Stomach (tissue), 9 donors: ENCODE measurements around the gene TRIM25. TPM values are rescaled to one million over a fixed set of nuclear protein-coding genes. Genes with fewer than 3 reads are reported as not detected.
A peak's percentile ranks its signal among the peaks of the same experiment; 100 is the strongest.

Experiments
- DNase-seq, 2 donors: peaks; one replicate each; pipeline versions ENCODE4 v3.0.0 to v3.0.0-alpha.2; 2013 to 2019
- H3K27ac ChIP-seq, 5 donors: fragments of 200-600 bp in 4 of 5; sonication (generic) in 4 of 5; one replicate each; pipeline ENCODE4 v1.5.1; 2013 to 2019; ENCODE audit warnings: mild to moderate bottlenecking in 1 of 5, moderate library complexity in 1 of 5
- H3K27me3 ChIP-seq, 3 donors: fragments of 200-600 bp; sonication (generic); one replicate each; pipeline ENCODE4 v1.5.1; 2017 to 2019; ENCODE audit warnings: mixed run types in 1 of 3
- H3K36me3 ChIP-seq, 4 donors: fragments of 200-600 bp; sonication (generic); 1 replicate in 3 of 4; 2 replicates in 1 of 4; pipeline ENCODE4 v1.5.1; 2016 to 2019
- H3K4me1 ChIP-seq, 4 donors: fragments of 200-600 bp; sonication (generic); one replicate each; pipeline ENCODE4 v1.5.1; 2016 to 2019
- H3K4me3 ChIP-seq, 4 donors: fragments of 200-600 bp; sonication (generic) in 3 of 4; one replicate each; pipeline ENCODE4 v1.5.1; 2016 to 2019; ENCODE audit warnings: mild to moderate bottlenecking in 1 of 4
- H3K9me3 ChIP-seq, 4 donors: fragments of 200-600 bp; sonication (generic); one replicate each; pipeline ENCODE4 v1.5.1; 2016 to 2019
- EP300 ChIP-seq: sonication (generic); formaldehyde crosslinking; IDR thresholded peaks from one replicate; pipeline ENCODE4 v1.6.1; 2017; ENCODE audit warnings: antibody characterized with exemption
- POLR2A ChIP-seq, 4 donors: fragments of 450-650 bp; IDR thresholded peaks; one replicate each; pipeline ENCODE4 v1.6.1; 2016; ENCODE audit warnings: antibody characterized with exemption in 4 of 4, control low read depth in 2 of 4, mild to moderate bottlenecking in 1 of 4, moderate library complexity in 1 of 4
- POLR2AphosphoS5 ChIP-seq, 3 donors: sonication (generic); formaldehyde crosslinking; IDR thresholded peaks; one replicate each; pipeline ENCODE4 v1.6.1; 2016; ENCODE audit warnings: antibody characterized with exemption in 3 of 3
- WGBS, 5 donors: extraction: QIAGEN DNeasy Blood & Tissue Kit in 3 of 5; methylation state at CpG; one replicate each; pipeline versions ENCODE4 v1.1.5 to v1.1.7; 2013 to 2018; 5-methylcytosine and 5-hydroxymethylcytosine counted together
- intact Hi-C: fragments of 100-400 bp; cut with DNase I; formaldehyde crosslinking; loops from one replicate; pipeline ENCODE4 v1.15.1; 2023; ENCODE audit warnings: low total_unique reads
- polyA plus RNA-seq, 3 donors: library from polyadenylated mRNA; stranded (reverse); fragments of 200-250 nt; gene quantifications; one replicate each; pipeline ENCODE4 v1.2.3, GENCODE V29; 2013
- total RNA-seq, 5 donors: library from RNA; depleted of rRNA; stranded (reverse); fragments of >200 nt; gene quantifications; one replicate each; pipeline versions ENCODE4 v1.1.0 to v1.2.3, GENCODE V29; 2014 to 2016
- TF ChIP-seq, protein P1 (sequence below), 7 experiments: fragments of 450-650 bp in 4 of 7; fragments of 200-600 bp in 3 of 7; sonication (generic) in 3 of 7; IDR thresholded peaks; one replicate each; pipeline ENCODE4 v1.5.1; 2016 to 2019; ENCODE audit warnings: antibody characterized with exemption in 7 of 7, control low read depth in 2 of 7, mild to moderate bottlenecking in 1 of 7
- donor health status: healthy with polysubstance abuse.
- donor health status: Bipolar disorder and iron deficiency.
- donor health status: healthy.

TRIM25 gene
- total and polyA plus RNA-seq, 8 donors, result 7.2 to 657 (median 26.6) TPM

DNA sequence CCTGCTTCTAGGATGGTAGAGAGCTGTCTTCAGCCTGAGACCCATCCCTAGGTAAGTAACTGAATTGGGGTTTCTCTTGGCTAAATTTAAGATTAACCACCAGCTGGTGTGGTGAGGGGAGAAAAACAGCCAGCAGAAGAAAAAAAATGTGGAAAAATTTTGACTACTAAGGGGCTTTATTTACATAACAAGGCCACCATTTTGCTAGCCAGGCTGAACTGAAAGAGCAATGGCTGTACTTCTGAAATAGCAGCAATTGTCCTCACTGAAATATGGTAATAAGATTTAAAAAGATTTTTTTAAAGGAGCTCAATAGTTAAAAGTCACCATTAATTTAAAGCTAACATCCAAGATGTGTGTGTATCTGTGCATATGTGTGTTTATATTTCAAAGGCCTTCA lies 12.4 kb upstream of the TRIM25 start:
- H3K27ac ChIP-seq, result no peak overlapping the region
- intact Hi-C loops, result no loop called here
- H3K4me3 ChIP-seq, result no peak overlapping the region
- H3K36me3 ChIP-seq, result no peaks in the 10 kb centered on the region
- H3K27me3 ChIP-seq, result no peaks in the 10 kb centered on the region
- H3K9me3 ChIP-seq, result peaks cover 0 to 13% (median 0%) of the 10 kb centered on the region in 4 donors
- DNase-seq, result no peak
- H3K4me1 ChIP-seq, result no peaks in the 10 kb centered on the region
- TF ChIP-seq POLR2AphosphoS5 (IDR thresholded peaks at IDR 0.05), result no peak
- TF ChIP-seq EP300, result no peak
- TF ChIP-seq POLR2A (IDR thresholded peaks at IDR 0.05), result no peak
- TF ChIP-seq, protein P1, sequence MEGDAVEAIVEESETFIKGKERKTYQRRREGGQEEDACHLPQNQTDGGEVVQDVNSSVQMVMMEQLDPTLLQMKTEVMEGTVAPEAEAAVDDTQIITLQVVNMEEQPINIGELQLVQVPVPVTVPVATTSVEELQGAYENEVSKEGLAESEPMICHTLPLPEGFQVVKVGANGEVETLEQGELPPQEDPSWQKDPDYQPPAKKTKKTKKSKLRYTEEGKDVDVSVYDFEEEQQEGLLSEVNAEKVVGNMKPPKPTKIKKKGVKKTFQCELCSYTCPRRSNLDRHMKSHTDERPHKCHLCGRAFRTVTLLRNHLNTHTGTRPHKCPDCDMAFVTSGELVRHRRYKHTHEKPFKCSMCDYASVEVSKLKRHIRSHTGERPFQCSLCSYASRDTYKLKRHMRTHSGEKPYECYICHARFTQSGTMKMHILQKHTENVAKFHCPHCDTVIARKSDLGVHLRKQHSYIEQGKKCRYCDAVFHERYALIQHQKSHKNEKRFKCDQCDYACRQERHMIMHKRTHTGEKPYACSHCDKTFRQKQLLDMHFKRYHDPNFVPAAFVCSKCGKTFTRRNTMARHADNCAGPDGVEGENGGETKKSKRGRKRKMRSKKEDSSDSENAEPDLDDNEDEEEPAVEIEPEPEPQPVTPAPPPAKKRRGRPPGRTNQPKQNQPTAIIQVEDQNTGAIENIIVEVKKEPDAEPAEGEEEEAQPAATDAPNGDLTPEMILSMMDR (IDR thresholded peaks at IDR 0.05), result no peak

DNA sequence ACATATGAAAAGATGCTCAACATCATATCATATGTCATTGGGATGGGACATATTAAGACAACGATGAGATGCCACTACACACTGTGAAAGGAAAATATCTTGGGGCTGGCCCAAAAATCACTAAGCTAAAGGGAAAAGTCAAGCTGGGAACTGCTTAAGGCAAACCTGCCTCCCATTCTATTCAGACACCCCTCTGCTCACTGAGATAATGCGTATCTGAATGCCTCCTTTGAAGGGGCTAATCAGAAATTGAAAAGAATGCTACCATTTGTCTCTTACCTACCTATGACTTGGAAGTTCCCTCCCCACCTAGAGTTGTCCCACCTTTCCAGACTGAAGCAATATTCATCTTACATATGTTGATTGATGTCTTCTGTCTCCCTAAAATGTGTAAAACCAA lies 11.2 kb upstream of the TRIM25 start:
- H3K27me3 ChIP-seq, result no peaks in the 10 kb centered on the region
- H3K36me3 ChIP-seq, result no peaks in the 10 kb centered on the region
- peaks cover 0 to 13% (median 0%) of the 10 kb centered on the region in 4 donors for H3K9me3 ChIP-seq
- TF ChIP-seq POLR2A (IDR thresholded peaks at IDR 0.05), result no peak
- TF ChIP-seq, protein P1 (IDR thresholded peaks at IDR 0.05), result no peak
- TF ChIP-seq POLR2AphosphoS5 (IDR thresholded peaks at IDR 0.05), result no peak
- no peak for TF ChIP-seq EP300
- no peaks in the 10 kb centered on the region for H3K4me1 ChIP-seq
- no peak overlapping the region for H3K4me3 ChIP-seq
- no peak for DNase-seq
- H3K27ac ChIP-seq, result no peak overlapping the region
- WGBS, 5 donors, result 75 to 95% (median 91%) methylated on average over 2 of the region's 2 CpGs
- intact Hi-C loops, result no loop called here

DNA sequence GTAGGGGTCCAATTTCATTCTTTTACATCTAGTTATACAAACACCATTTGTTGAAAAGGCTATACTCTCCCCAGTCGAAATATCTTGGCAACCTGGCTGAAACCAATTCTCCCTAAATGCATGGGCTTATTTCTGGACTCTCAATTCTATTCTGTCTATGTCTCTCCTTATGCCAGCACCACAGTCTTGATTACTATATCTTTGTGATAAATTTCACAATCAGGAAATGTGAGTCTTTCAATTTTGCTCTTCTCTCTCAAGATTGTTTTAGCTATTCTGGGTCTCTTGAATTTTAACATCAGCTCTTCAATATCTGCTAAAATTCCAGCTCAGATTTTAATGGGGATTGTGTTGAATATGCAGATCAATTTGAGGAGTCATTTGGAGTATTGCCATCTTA lies 5.9 kb upstream of the TRIM25 start:
- no peaks in the 10 kb centered on the region for H3K9me3 ChIP-seq
- WGBS, 5 donors, result 85 to 93% (median 88%) methylated on average over 1 of the region's 1 CpG
- TF ChIP-seq EP300 (no peak), POLR2AphosphoS5 (IDR thresholded peaks at IDR 0.05) (no peak), POLR2A (IDR thresholded peaks at IDR 0.05) (no peak)
- TF ChIP-seq, protein P1 (IDR thresholded peaks at IDR 0.05), result no peak
- DNase-seq, result no peak
- H3K27me3 ChIP-seq, result no peaks in the 10 kb centered on the region
- intact Hi-C loops, result no loop called here
- peak overlapping the region in 2 of 5 donors; percentile 38 to 49 for H3K27ac ChIP-seq
- H3K4me1 ChIP-seq, result peaks cover 12 to 23% (median 16%) of the 10 kb centered on the region in 4 donors
- H3K4me3 ChIP-seq, result no peak overlapping the region
- no peaks in the 10 kb centered on the region for H3K36me3 ChIP-seq

DNA sequence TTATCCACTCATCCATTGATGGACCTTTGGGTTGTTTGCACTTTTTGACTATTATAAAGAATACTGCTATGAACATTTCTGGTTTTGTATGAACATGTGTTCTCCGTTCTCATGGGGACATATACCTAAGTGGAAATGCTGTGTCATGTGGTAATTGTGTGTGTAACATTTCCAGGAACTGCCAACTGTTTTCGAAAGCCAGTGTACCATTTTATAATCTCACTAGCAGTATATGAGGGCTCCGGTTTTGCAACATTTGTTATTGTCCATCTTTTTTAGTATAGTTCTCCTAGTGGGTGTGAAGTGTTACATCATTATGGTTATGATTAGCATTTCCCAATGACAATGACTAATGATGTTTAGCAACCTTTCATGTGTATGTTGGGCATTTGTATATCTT lies 5.1 kb upstream of the TRIM25 start:
- no peaks in the 10 kb centered on the region for H3K36me3 ChIP-seq
- intact Hi-C loops, result no loop called here
- DNase-seq, result no peak
- peaks cover 14 to 25% (median 18%) of the 10 kb centered on the region in 4 donors for H3K4me1 ChIP-seq
- H3K27ac ChIP-seq, result peak overlapping the region in 2 of 5 donors; percentile 20 to 49
- TF ChIP-seq POLR2A (IDR thresholded peaks at IDR 0.05) (no peak), POLR2AphosphoS5 (IDR thresholded peaks at IDR 0.05) (peak in 1 of 3 donors; percentile 12)
- no peaks in the 10 kb centered on the region for H3K9me3 ChIP-seq
- WGBS, 5 donors, result 74 to 87% (median 82%) methylated on average over 3 of the region's 3 CpGs
- H3K4me3 ChIP-seq, result no peak overlapping the region
- no peaks in the 10 kb centered on the region for H3K27me3 ChIP-seq

DNA sequence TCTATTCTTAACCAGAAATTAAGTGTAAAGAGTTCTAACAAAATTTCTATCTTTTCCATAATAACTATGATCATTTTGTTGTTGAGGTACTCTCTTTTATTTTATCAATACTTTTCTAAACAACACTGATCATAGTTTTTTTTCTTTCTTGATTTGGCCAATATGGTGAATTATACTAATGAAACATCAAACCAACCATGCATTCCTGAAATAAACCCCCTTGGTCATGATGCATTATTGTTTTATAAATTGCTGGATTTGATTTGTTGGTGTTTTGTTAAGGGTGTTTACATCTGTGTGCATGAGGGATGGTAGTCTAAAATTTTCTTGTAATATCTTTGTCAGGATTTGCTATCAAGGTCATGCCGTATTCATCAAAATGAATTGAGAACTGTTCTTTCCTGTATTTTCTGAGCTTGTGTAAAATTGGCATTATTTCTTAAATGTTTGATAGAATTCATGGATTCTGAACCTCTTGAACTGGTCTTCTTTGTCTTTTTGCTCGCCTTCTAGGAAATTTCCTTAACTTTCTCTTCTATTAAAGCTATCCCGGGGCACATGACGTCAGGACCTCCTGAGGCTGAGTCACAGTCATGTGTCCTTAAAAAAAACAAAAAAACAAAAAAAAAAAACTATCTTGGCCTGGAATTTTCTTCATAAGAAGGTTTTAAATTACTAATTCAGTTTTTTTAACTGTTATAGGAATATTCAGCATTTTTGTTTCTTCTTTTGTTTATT lies 3.9 kb upstream of the TRIM25 start:
- Histone ChIP-seq H3K4me1 (peaks cover 14 to 28% (median 20%) of the 10 kb centered on the region in 4 donors), H3K36me3 (no peaks in the 10 kb centered on the region), H3K9me3 (no peaks in the 10 kb centered on the region), H3K27me3 (no peaks in the 10 kb centered on the region), H3K4me3 (no peak overlapping the region), H3K27ac (peak overlapping the region in 1 of 5 donors; percentile 92)
- WGBS, 5 donors, result 74 to 96% (median 90%) methylated on average over 4 of the region's 4 CpGs
- DNase-seq, result no peak
- intact Hi-C loops, result no loop called here
- TF ChIP-seq EP300 (no peak), POLR2AphosphoS5 (IDR thresholded peaks at IDR 0.05) (no peak), POLR2A (IDR thresholded peaks at IDR 0.05) (no peak)
- TF ChIP-seq, protein P1 (IDR thresholded peaks at IDR 0.05), result no peak
